NCI-H2171 (cell line): ENCODE data around the gene CRELD2.

ENCODE experiments used
- DNase-seq: peaks from one replicate; lab custom pipeline; 2025; lab: John Stamatoyannopoulos, UW

Gene CRELD2, protein sequence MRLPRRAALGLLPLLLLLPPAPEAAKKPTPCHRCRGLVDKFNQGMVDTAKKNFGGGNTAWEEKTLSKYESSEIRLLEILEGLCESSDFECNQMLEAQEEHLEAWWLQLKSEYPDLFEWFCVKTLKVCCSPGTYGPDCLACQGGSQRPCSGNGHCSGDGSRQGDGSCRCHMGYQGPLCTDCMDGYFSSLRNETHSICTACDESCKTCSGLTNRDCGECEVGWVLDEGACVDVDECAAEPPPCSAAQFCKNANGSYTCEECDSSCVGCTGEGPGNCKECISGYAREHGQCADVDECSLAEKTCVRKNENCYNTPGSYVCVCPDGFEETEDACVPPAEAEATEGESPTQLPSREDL

DNA sequence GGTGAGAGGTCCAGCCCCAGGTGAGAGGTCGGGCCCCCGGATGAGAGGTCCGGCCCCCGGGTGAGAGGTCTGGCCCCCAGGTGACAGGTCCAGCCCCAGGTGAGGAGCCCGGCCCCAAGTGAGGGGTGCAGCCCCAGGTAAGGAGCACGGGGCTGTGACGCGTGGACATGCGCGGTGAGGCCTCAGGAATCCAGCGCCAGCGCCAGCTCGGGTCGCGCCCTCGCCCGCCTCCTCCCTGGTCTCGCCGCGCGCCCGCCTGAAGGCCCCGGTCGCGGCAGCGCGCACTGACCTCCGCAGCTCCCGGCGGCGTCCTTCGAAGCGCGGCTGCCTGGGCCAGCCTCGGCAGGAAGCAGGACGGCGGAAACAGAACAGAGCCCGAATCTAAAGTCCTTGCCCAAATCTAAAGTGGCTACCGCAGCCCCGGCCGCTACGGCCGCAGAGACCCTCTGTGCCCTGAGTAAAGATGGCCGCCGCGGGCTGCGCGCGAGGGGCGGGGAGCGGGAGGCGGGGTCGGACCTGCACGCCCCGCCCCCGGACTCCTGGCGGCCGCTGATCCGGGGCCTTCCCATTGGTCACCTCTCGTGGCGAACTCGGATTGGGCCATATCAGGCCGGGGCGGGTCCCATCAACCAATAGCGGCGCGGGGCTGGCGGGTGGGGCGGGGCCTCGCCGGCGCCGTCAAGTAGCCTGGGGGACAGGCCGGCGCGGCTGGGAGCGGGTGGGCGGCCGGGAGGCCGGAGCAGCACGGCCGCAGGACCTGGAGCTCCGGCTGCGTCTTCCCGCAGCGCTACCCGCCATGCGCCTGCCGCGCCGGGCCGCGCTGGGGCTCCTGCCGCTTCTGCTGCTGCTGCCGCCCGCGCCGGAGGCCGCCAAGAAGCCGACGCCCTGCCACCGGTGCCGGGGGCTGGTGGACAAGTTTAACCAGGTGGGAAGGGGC is at the start of gene CRELD2, which contains the start of gene ALG12:
Gene CRELD2, plus strand, starts transcription at position 661 of the 937 bp plus-strand sequence. Its CDS starts 136 bp downstream, at position 797.
Gene ALG12, minus strand, starts transcription at position 465 of the 937 bp plus-strand sequence. CDS start 4,673 bp downstream, outside the sequence.
- DNase-seq, result peak; percentile 98

- no peak for DNase-seq
Measured at GRCh38 chr22:49869086-49869830, 49.2 kb upstream of the CRELD2 start.

DNA sequence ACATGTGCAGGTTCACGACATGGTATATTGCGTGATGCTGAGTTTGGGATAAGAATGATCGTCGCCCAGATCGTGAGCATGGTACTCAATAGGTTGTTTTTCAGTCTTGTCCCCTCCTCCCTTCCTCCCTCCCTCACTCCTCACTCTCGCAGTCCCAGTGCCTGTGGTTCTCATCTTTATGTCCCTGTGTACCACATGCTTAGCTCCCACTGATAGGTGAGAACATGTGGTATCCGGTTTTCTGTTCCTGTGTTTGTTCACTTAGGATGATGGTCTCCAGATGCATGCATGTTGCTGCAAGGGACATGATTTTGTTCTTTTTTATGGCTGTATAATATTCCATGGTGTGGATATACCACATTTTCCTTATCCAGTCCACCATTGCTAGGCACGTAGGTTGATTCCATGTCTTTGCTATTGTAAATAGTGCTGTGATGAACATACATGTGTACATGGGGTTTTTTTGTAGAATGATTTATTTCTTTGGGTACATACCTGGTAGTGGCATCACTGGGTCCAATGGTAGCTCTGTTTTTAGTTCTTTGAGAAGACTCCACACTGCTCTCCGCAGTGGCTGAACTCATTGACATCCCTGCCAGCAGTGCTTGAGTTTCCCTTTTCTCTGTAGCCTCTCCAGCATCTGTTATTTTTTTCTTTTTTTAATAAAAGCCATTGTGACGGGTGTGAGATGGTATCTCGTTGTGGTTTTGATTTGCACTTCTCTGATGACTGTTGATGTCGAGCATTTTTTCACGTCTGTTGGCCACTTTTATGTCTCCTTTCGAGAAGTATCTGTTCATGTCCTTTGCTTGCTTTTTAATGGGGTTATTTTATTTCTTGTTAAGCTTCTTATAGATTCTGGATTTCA is 48.4 kb upstream of the CRELD2 start:
- DNase-seq, result no peak

DNA sequence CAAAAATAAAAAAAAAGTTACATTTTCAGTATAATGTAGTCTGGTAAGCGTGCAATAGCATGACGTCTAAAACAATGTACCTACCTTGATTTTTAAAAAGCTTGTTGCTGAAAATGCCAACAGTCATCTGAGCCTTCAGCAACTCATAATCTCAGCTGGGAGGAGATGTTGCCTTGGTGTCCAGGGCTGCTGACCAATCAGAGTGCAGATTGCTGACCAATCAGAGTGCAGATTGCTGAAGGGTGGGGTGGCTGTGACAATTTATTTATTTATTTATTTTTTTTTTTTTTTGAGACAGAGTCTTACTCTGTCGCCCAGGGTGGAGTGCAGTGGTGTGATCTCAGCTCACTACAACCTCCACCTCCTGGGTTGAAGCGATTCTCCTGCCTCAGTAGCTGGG is 47.0 kb upstream of the CRELD2 start:
- DNase-seq, result no peak

GRCh38 chr22:49872347-49872746 is 46.1 kb upstream of the CRELD2 start:
- DNase-seq, result no peak

GRCh38 chr22:49873228-49873940 is 45.0 kb upstream of the CRELD2 start:
- DNase-seq, result no peak

DNA sequence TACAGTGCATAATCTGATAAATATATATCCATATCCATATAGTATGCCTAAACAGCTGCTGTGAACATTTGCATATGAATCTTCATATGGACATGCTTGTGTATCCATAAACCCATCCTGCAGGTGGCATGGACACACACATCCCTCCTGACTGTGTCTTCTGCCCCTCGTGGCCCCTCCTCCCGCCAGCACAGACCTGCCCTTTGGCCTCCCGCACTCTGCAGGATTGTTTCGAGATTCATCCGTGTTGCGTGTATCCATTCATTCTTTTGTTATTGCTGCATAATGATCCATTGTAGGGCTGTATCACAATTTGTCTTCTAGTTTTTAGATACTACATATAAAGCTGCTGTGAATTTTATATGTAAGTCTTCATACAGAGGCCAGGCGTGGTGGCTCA is 40.8 kb upstream of the CRELD2 start:
- DNase-seq, result no peak

DNA sequence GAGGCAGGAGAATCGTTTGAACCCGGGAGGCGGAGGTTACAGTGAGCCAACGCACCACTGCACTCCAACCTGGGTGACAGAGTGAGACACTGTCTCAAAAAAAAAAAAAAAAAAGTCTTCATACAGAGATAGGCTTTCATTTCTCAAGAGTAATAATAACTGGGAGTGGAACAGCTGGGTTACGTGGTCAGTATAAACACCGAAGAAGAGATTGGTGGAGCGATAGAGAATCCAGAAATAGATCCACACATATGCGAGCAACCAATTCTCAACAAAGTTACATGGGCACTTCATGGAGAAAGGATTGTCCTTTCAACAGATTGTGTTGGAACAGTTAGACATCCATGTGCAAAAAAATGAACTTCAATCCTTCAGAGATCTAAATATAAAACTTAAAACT is 40.2 kb upstream of the CRELD2 start:
- no peak for DNase-seq

DNA sequence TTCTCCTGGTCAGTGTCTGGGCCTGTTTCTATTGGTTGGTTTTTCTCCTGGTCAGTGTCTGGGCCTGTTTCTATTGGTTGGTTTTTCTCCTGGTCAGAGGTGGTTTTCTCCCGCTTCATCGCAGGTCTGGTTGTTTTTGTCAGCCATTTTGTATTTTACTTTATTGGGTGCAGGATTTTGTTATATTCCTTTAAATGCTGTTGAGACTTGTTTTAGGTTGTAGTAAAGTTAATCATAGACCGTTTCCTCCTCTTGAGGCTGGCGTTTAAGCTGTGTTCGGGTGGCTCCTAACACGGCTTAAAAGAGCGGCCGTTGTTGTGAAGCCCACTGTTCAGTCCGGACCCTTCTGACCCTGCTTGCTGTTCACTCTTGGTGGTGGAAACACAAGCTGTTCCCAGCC is 38.6 kb upstream of the CRELD2 start:
- no peak for DNase-seq

DNA sequence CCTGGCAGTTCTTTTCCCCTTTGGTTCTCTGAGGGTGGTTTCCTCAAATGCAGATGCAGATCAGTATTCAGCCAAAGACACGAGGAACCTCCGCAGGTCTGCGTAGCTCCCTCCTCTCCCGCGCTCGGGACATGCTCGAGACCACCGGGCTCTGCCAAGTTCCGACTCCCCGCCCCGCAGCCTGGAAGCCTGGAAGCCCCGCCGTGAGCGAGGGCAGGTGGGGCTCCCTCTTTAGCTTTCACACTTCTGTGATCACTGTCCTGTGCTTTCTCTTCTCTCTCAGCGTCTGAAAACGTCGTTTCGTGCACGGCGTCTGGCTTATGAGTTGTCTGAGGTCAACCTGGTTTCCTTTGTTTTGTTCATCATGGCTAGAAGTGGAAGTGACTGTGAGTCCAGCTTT is 38.2 kb upstream of the CRELD2 start:
- DNase-seq, result no peak

DNA sequence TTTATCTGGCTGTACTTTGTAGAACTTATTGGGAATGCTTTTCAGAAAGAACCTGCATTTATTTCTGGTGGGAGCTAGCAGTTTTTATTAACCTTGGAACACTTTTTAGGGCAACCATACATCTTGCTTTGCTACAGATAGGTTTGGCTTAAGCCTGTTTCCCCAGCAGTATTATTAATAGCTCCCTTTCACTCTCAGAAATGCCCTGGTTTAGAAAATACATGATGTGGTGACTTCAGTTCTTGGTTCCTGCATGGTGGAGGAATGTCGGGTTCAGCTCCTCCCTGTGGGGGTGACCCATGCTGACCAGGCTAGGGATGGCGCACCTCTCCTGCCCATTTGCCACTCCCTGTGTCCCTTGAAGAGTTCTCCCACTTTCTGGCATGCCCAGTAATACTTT is 36.6 kb upstream of the CRELD2 start:
- DNase-seq, result no peak

DNA sequence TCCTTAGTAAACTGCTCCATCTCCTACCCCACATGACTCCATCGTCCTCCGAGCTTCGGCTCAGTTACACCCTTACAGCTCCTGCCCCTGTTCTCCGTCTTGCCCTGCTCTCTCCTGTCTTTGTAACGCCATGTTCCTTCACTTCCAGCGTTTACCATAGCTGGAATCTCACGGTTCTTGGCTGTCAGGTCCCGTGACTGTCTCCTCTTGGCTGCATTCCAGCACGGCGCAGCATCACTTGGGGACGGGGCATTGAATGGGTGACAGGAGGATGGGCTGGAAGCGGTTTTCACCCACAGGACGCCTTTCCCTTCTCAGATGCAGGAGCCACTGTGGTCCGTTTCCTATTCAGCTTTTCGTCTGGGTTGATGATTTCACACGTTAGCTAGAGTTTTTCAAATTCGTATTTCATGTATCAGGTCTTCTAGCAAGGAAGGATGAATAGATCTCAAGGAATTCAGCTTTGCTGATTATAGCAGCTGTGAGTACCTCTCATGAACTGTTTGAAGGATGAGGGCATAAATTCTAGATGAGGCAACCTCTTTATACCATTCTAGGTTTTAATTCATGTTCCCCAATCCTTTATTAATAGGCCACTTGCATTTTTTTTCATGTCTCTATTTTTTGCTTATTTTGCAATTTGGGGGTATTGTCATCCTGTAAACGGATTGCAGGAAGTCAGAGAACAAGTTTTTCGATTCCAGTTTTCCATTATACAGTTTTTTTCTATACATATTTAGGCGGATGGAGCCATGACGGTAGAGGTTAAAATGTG is 35.7 kb upstream of the CRELD2 start:
- DNase-seq, result no peak

GRCh38 chr22:49883294-49883640 is 35.2 kb upstream of the CRELD2 start:
- DNase-seq, result no peak

DNA sequence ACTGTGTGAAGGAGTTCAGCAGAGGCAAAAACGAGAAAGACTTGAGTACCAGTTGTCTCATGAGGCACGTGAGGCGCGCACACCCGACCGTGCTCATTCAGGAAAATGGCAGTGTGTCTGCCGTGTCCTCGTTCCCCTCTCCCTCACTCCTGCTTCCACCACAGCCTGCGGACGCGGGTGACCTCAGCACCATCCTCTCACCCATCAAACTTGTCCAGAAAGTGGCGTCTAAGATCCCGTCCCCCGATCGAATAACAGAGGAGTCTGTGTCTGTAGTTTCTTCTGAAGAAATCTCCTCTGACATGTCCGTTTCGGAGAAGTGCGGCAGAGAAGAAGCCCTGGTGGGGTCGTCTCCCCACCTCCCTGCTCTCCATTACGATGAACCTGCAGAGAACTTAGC is 34.4 kb upstream of the CRELD2 start:
- DNase-seq, result no peak

DNA sequence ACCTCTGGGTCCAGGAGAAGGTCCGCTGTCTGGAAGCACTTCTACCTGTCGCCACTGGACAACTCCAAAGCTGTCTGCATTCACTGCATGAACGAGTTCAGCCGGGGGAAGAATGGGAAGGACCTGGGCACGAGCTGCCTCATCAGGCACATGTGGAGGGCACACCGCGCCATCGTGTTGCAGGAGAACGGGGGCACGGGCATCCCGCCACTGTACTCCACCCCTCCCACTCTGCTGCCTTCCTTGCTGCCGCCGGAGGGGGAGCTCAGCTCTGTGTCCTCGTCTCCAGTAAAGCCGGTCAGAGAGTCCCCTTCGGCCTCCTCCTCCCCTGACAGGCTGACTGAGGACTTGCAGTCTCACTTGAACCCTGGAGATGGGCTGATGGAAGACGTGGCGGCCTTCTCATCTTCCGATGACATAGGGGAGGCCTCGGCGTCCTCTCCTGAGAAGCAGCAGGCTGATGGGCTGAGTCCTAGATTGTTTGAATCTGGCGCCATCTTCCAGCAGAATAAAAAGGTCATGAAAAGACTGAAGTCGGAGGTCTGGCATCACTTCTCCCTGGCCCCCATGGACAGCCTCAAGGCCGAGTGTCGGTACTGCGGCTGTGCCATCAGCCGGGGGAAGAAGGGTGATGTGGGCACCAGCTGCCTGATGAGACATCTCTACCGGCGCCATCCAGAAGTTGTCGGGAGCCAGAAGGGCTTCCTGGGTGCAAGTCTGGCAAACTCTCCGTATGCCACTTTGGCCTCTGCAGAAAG is 33.8 kb upstream of the CRELD2 start:
- no peak for DNase-seq

DNA sequence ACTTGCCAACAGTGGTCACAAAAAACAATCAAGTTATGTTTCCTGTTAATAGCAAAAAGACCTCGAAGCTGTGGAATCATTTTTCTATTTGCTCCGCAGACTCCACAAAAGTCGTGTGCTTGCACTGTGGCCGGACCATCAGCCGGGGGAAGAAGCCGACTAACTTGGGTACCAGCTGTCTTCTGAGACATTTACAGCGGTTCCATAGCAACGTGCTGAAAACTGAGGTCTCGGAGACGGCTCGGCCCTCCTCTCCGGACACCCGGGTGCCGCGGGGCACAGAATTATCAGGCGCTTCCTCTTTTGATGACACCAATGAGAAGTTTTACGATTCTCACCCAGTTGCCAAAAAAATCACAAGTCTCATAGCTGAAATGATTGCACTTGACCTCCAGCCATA is 33.2 kb upstream of the CRELD2 start:
- no peak for DNase-seq

- no peak for DNase-seq
Measured at GRCh38 chr22:49885881-49886280, 32.6 kb upstream of the CRELD2 start.

DNA sequence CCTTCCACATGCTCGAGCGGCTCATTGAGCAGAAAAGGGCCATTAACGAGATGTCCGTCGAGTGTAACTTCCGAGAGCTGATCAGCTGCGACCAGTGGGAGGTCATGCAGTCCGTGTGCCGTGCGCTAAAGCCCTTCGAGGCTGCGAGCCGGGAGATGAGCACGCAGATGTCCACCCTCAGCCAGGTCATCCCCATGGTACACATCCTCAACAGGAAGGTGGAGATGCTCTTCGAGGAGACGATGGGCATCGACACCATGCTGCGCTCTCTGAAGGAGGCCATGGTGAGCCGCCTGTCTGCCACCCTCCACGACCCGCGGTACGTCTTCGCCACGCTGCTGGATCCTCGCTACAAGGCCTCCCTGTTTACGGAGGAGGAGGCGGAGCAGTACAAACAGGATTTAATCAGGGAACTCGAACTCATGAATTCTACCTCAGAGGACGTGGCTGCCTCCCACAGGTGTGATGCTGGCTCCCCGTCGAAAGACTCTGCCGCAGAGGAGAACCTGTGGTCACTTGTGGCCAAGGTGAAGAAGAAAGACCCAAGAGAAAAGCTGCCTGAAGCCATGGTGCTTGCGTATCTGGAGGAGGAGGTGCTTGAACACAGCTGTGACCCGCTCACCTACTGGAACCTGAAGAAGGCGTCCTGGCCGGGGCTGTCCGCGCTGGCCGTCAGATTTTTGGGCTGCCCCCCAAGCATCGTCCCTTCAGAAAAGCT is 31.9 kb upstream of the CRELD2 start:
- DNase-seq, result no peak

- DNase-seq, result no peak
Measured at GRCh38 chr22:49887064-49887451, 31.4 kb upstream of the CRELD2 start.
